H9 (cell line): ENCODE data around the gene USB1. TPM values are rescaled to one million over a fixed set of nuclear protein-coding genes. Genes with fewer than 3 reads are reported as not detected.

Source experiments
- DNase-seq: peaks from one replicate; pipeline ENCODE4 v3.0.0-alpha.2; 2017
- H2AFZ ChIP-seq: one replicate; pipeline ENCODE4 v1.6.1; 2013; ENCODE audit warnings: mild to moderate bottlenecking, low read length, control low read depth, moderate library complexity
- H2AK5ac ChIP-seq: 2 replicates; pipeline ENCODE4 v1.6.1; 2013; ENCODE audit warnings: low read length, control low read depth, mixed read lengths; ENCODE audit not compliant: insufficient read length
- H2BK120ac ChIP-seq: one replicate; pipeline ENCODE4 v1.6.1; 2013; ENCODE audit warnings: low read depth, mild to moderate bottlenecking, low read length, control low read depth, inconsistent platforms; ENCODE audit not compliant: poor library complexity, severe bottlenecking
- H2BK12ac ChIP-seq: 2 replicates; pipeline ENCODE4 v1.6.1; 2013; ENCODE audit warnings: low read length, control low read depth, mixed read lengths, low read depth; ENCODE audit not compliant: insufficient read length
- H2BK15ac ChIP-seq: 2 replicates; pipeline ENCODE4 v1.6.1; 2013; ENCODE audit warnings: low read depth, low read length, control low read depth
- H2BK20ac ChIP-seq: one replicate; pipeline ENCODE4 v1.6.1; 2013; ENCODE audit warnings: low read depth, mild to moderate bottlenecking, low read length, control low read depth, inconsistent platforms; ENCODE audit not compliant: poor library complexity, severe bottlenecking
- H2BK5ac ChIP-seq: 2 replicates; pipeline ENCODE4 v1.6.1; 2013; ENCODE audit warnings: low read length, control low read depth, mixed read lengths; ENCODE audit not compliant: insufficient read length
- H3K14ac ChIP-seq: 2 replicates; pipeline ENCODE4 v1.6.1; 2013; ENCODE audit warnings: low read length, control low read depth; ENCODE audit not compliant: insufficient read depth
- H3K18ac ChIP-seq: 2 replicates; pipeline ENCODE4 v1.6.1; 2013; ENCODE audit warnings: low read depth, mild to moderate bottlenecking, mixed read lengths, low read length, control low read depth; ENCODE audit not compliant: insufficient read length
- H3K23ac ChIP-seq: 2 replicates; pipeline ENCODE4 v1.6.1; 2013; ENCODE audit warnings: low read length, control low read depth, mixed read lengths, low read depth; ENCODE audit not compliant: insufficient read length
- H3K23me2 ChIP-seq: 2 replicates; pipeline ENCODE4 v1.6.1; 2013; ENCODE audit warnings: low read depth, mild to moderate bottlenecking, mixed read lengths, low read length, control low read depth; ENCODE audit not compliant: insufficient read length, poor library complexity, severe bottlenecking
- H3K27ac ChIP-seq: 2 replicates; pipeline ENCODE4 v1.5.1; 2013; ENCODE audit warnings: low read length, control low read depth, mixed read lengths, low read depth; ENCODE audit not compliant: insufficient read length
- H3K27me3 ChIP-seq: 2 replicates; pipeline ENCODE4 v1.6.1; 2013; ENCODE audit warnings: low read length, control low read depth, inconsistent platforms; ENCODE audit not compliant: insufficient read depth
- H3K4ac ChIP-seq: 2 replicates; pipeline ENCODE4 v1.6.1; 2013; ENCODE audit warnings: low read depth, mild to moderate bottlenecking, control low read depth, inconsistent platforms, low read length, moderate library complexity
- H3K4me1 ChIP-seq: 2 replicates; pipeline ENCODE4 v1.6.1; 2013; ENCODE audit warnings: low read length, control low read depth, inconsistent platforms; ENCODE audit not compliant: insufficient read depth
- H3K4me2 ChIP-seq: 2 replicates; pipeline ENCODE4 v1.6.1; 2013; ENCODE audit warnings: low read length, control low read depth, mixed read lengths; ENCODE audit not compliant: insufficient read length, insufficient read depth
- H3K56ac ChIP-seq: 2 replicates; pipeline ENCODE4 v1.6.1; 2013; ENCODE audit warnings: low read depth, mild to moderate bottlenecking, mixed read lengths, low read length, control low read depth; ENCODE audit not compliant: insufficient read length
- H3K79me1 ChIP-seq: 2 replicates; pipeline ENCODE4 v1.6.1; 2013; ENCODE audit warnings: low read depth, mild to moderate bottlenecking, moderate library complexity, low read length, control low read depth, inconsistent platforms; ENCODE audit not compliant: insufficient read depth, poor library complexity, severe bottlenecking
- H3K79me2 ChIP-seq: 2 replicates; pipeline ENCODE4 v1.6.1; 2013; ENCODE audit warnings: low read length, control low read depth, inconsistent platforms; ENCODE audit not compliant: insufficient read depth
- H3K9ac ChIP-seq: 2 replicates; pipeline ENCODE4 v1.6.1; 2013; ENCODE audit warnings: low read length, control low read depth, mixed read lengths; ENCODE audit not compliant: insufficient read length; ENCODE audit errors: extremely low read depth
- H3K9me3 ChIP-seq: one replicate; pipeline ENCODE4 v1.6.1; 2013; ENCODE audit warnings: low read depth, low read length, inconsistent platforms; ENCODE audit not compliant: control insufficient read depth
- H3T11ph ChIP-seq: one replicate; pipeline ENCODE4 v1.6.1; 2013; ENCODE audit warnings: mild to moderate bottlenecking, low read length, control low read depth, inconsistent platforms
- H4K20me1 ChIP-seq: one replicate; pipeline ENCODE4 v1.6.1; 2013; ENCODE audit not compliant: control insufficient read depth, insufficient read length, insufficient read depth
- H4K5ac ChIP-seq: 2 replicates; pipeline ENCODE4 v1.6.1; 2013; ENCODE audit warnings: low read depth, mild to moderate bottlenecking, mixed read lengths, low read length, control low read depth; ENCODE audit not compliant: insufficient read length
- H4K8ac ChIP-seq: replicated peaks from 2 replicates; pipeline ENCODE4 v1.6.1; 2013; ENCODE audit warnings: low read length, control low read depth, mixed read lengths, low read depth; ENCODE audit not compliant: insufficient read length
- H4K91ac ChIP-seq: 2 replicates; pipeline ENCODE4 v1.6.1; 2013; ENCODE audit warnings: low read depth, mild to moderate bottlenecking, moderate library complexity, mixed read lengths, low read length, control low read depth; ENCODE audit not compliant: insufficient read length
- H3K27ac Mint-ChIP-seq, 3 experiments: 2 replicates in 2 of 3; 3 replicates in 1 of 3; pipeline ENCODE4 v1.8.0; 2020 to 2021; ENCODE audit warnings: mixed read lengths in 3 of 3, mild to moderate bottlenecking in 1 of 3, moderate library complexity in 1 of 3
- H3K27me3 Mint-ChIP-seq: 2 replicates; pipeline ENCODE4 v1.8.0; 2021; ENCODE audit warnings: low read depth, mild to moderate bottlenecking, moderate library complexity, mixed read lengths
- H3K36me3 Mint-ChIP-seq, 3 experiments: 2 replicates in 2 of 3; 3 replicates in 1 of 3; pipeline ENCODE4 v1.8.0; 2020 to 2021; ENCODE audit warnings: low read depth in 3 of 3, mixed read lengths in 3 of 3; ENCODE audit not compliant: insufficient read depth in 1 of 3
- H3K4me1 Mint-ChIP-seq, 2 experiments: 2 replicates each; pipeline ENCODE4 v1.8.0; 2020; ENCODE audit warnings: mixed read lengths in 2 of 2
- H3K4me3 Mint-ChIP-seq, 2 experiments: 2 replicates in 1 of 2; 3 replicates in 1 of 2; pipeline ENCODE4 v1.8.0; 2020 to 2021; ENCODE audit warnings: mild to moderate bottlenecking in 2 of 2, mixed read lengths in 2 of 2, moderate library complexity in 1 of 2
- H3K9me3 Mint-ChIP-seq, 2 experiments: 2 replicates in 1 of 2; 3 replicates in 1 of 2; pipeline ENCODE4 v1.8.0; 2020; ENCODE audit warnings: mild to moderate bottlenecking in 2 of 2, mixed read lengths in 2 of 2, moderate library complexity in 1 of 2
- WGBS: extraction: QIAGEN DNeasy Blood & Tissue Kit; methylation state at CpG from one replicate; pipeline ENCODE4 v1.1.7; 2013; ENCODE audit warnings: missing lambda C conversion rate, low lambda C conversion rate, mixed read lengths; ENCODE audit not compliant: insufficient read length; ENCODE audit errors: extremely low coverage; 5-methylcytosine and 5-hydroxymethylcytosine counted together
- total RNA-seq: library from RNA; stranded (reverse); gene quantifications from 2 replicates; pipeline ENCODE4 v1.2.1, GENCODE V29; 2021
- TF ChIP-seq, protein P1 (sequence below): fragments of 200-600 bp; sonication (generic); conservative IDR thresholded peaks from 3 replicates; pipeline ENCODE4 v1.8.0; 2021; ENCODE audit warnings: antibody characterized with exemption, mild to moderate bottlenecking

The USB1 gene
- total RNA-seq, 1 experiment from 2014 or later, result 65.0 TPM

DNA sequence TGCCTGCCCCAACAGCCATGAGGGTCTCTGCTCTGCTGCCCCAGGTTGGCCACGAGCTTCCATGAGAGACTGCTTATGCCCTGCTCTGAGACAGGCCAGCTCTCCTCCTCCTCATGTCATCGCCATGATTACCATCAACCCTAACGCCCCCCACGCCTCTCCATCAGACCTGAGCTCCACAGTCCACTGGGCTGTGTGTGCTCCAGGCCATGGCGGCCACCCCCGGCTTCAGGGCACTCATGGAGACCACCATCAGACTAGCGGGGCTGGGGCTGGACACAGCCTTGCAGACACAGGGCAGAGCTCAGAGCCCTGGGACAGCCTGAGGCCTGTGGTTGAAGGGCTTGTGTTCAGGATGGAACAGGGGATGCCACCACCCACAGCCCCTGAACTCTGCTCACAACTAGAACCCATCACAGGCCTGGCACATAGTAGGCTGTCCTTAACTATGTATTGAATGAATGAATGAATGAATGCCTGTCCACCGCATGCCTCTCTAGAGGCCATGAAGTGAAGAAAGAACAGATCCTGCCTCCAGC, 44.9 kb upstream of the USB1 start:
- Mint-ChIP-seq H3K27ac (no peak overlapping the region; a peak in 1 of 7 replicates), H3K4me1 (peaks cover 16 to 29% of the 10 kb centered on the region in 2 experiments; a peak in 3 of 4 replicates), H3K36me3 (no peaks in the 10 kb centered on the region), H3K4me3 (no peak overlapping the region), H3K9me3 (no peaks in the 10 kb centered on the region), H3K27me3 (no peaks in the 10 kb centered on the region; the same call in 1 of the 2 replicates)
- Histone ChIP-seq H4K91ac (no peak overlapping the region), H2AFZ (no peak overlapping the region), H4K20me1 (no peaks in the 10 kb centered on the region), H2BK5ac (no peak overlapping the region), H3K4ac (no peak overlapping the region), H3K27me3 (no peaks in the 10 kb centered on the region), H3K23me2 (no peaks in the 10 kb centered on the region), H4K5ac (no peak overlapping the region), H2BK15ac (no peak overlapping the region), H3K9me3 (no peaks in the 10 kb centered on the region), H3K4me2 (no peak overlapping the region), H2BK120ac (no peak overlapping the region), H3K27ac (no peak overlapping the region), H3K79me1 (no peaks in the 10 kb centered on the region), H3K4me1 (no peaks in the 10 kb centered on the region), H2AK5ac (no peak overlapping the region), H3K9ac (no peak overlapping the region), H3K18ac (no peak overlapping the region), H2BK20ac (no peak overlapping the region), H3K56ac (no peak overlapping the region), H3K14ac (no peak overlapping the region), H3K79me2 (no peaks in the 10 kb centered on the region), H3K23ac (no peak overlapping the region), H2BK12ac (no peak overlapping the region), H4K8ac (no peak overlapping the region), H3T11ph (no peak overlapping the region)
- WGBS, result no CpG with 5 or more reads among the region's 8 CpGs
- TF ChIP-seq, protein P1, sequence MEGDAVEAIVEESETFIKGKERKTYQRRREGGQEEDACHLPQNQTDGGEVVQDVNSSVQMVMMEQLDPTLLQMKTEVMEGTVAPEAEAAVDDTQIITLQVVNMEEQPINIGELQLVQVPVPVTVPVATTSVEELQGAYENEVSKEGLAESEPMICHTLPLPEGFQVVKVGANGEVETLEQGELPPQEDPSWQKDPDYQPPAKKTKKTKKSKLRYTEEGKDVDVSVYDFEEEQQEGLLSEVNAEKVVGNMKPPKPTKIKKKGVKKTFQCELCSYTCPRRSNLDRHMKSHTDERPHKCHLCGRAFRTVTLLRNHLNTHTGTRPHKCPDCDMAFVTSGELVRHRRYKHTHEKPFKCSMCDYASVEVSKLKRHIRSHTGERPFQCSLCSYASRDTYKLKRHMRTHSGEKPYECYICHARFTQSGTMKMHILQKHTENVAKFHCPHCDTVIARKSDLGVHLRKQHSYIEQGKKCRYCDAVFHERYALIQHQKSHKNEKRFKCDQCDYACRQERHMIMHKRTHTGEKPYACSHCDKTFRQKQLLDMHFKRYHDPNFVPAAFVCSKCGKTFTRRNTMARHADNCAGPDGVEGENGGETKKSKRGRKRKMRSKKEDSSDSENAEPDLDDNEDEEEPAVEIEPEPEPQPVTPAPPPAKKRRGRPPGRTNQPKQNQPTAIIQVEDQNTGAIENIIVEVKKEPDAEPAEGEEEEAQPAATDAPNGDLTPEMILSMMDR, result no peak
- DNase-seq, result no peak
